T-helper 2 cell (primary cell): ENCODE data around the gene CCDC187.
"Not testable (repeated sequence)": the region's sequence is repeated elsewhere in the genome, so short reads cannot be mapped to it uniquely, and the experiment has no call there.

Experiments used
- DNase-seq, 5 experiments: peaks; one replicate each; pipeline versions ENCODE4 v3.0.0 to v3.0.0-alpha.2; 2012 to 2022
- total RNA-seq, 2 donors: gene quantifications; one replicate each; lab custom pipeline; 2026; lab: John Stamatoyannopoulos, UW

CCDC187 gene
- 0 to 0.31 reads per million in 2 donors for total RNA-seq

- no peak for DNase-seq
Measured at GRCh38 chr9:136303825-136304416, at the start of gene CCDC187. CCDC187 (minus strand) TSS chr9:136304094; CDS start chr9:136303830, 264 bp downstream.

- no peak for DNase-seq
Measured at GRCh38 chr9:136353088-136353487, 49.2 kb upstream of the CCDC187 start.

DNA sequence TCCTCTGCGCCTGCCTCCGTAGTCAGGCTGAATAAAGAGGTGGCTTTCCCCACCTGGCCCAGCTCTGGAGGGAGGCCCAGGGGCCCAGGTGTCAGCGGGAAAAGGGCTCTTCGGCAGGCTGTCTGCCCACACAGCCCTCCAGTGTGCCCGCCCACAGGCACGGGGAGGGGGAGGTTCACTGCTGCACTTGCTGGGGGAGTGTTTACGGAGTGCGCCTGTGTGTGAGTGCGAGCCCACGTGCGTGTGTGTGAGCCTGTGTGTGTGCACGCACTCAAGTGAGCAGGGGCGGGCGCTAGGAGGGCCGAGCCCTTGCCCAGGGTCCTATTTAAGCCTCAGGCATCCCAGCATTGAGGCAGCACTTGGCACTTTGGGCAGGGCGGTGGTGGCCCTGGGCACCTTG lies 48.8 kb upstream of the CCDC187 start:
- no peak for DNase-seq

- DNase-seq: not testable (repeated sequence)
Measured at GRCh38 chr9:136351868-136352267, 48.0 kb upstream of the CCDC187 start.

DNA sequence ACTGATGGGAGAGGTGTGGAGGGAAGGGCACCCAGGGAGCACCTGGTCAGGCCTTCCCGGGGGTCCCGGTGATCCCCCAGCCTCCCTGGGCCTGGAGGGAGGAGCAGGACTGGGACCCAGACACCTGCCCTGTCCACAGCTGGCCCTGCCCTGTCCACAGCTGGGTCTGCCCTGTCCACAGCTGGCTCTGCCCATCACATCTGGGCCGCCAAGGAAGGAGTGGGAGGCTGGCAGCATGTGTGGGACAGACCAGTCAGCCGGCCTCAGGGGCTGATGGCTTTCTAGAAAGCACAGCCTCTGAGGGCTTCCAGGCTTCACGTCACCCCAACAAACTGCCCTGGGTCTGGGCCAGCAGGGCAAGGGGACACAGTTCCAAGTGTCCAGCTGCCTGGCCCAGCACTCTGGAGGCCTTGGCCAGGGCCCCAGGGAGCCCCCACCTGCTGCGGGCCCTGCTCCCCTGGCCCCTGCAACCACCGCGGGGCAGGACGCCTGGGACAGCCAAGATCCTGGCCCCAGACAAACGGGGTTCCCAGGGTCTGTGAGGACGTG lies 47.4 kb upstream of the CCDC187 start:
- no peak for DNase-seq

DNA sequence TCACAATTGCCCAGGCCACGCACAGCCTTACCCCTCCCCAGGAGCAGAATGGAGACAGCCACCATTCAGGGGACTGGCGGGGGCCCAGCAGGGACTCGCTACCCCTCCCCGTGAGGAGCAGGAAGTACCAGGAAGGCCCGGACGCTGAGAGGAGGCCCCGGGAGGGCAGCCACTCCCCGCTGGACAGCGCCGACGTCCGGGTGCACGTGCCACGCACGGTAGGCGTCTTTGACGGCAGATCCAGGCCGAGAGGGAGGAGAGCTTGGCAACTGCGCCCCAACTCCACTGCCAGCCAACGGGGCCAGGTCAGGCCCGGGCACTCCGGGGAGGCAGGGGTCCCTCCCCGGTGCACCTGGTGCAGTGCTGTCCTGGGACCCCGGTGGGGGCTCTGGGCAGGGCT lies 45.7 kb upstream of the CCDC187 start:
- no peak for DNase-seq

DNA sequence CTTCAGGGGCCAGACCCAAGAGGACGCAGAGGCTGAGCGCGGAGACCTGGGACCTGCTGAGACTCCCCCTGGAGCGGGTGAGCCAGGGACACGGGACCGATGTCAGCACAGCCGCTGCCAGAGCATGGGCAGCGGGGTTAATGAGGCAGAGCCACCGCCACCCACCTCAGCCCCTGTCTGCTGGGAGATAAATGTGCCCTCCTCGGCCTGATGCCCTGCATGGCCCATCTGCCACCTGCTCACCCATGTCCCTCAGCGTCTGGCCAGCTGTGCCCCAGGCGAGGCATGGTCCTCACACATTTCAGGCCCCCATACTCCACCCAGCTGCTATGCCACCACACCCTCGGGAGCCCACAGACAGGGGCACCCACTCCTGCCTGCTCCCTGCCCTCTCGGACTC lies 44.8 kb upstream of the CCDC187 start:
- DNase-seq: no peak

GRCh38 chr9:136347472-136348256 lies 43.8 kb upstream of the CCDC187 start:
- no peak for DNase-seq

GRCh38 chr9:136346927-136347465 lies 43.1 kb upstream of the CCDC187 start:
- no peak for DNase-seq

GRCh38 chr9:136346157-136346481 lies 42.2 kb upstream of the CCDC187 start:
- no peak for DNase-seq

GRCh38 chr9:136345281-136346156 lies 41.6 kb upstream of the CCDC187 start:
- DNase-seq: no peak

- no peak for DNase-seq
Measured at GRCh38 chr9:136344544-136345280, 40.8 kb upstream of the CCDC187 start.

DNA sequence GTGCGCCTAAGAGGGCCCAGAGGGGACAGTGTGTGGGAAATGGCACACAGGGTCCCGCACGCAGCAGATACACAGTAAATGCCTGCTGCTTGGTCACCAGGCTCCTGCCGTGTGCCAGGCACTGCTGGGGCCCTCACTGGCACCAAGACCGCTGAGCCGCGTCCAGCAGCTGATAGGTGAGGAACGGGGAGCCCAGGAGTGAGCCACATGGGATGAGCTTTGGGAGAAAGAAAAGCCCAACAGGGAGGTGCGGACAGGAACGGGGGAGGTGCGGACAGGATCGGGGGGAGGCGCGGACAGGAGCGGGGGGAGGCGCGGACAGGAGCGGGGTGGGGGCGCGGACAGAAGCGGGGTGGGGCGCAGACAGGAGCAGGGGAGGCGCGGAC lies 40.0 kb upstream of the CCDC187 start:
- no peak for DNase-seq

DNA sequence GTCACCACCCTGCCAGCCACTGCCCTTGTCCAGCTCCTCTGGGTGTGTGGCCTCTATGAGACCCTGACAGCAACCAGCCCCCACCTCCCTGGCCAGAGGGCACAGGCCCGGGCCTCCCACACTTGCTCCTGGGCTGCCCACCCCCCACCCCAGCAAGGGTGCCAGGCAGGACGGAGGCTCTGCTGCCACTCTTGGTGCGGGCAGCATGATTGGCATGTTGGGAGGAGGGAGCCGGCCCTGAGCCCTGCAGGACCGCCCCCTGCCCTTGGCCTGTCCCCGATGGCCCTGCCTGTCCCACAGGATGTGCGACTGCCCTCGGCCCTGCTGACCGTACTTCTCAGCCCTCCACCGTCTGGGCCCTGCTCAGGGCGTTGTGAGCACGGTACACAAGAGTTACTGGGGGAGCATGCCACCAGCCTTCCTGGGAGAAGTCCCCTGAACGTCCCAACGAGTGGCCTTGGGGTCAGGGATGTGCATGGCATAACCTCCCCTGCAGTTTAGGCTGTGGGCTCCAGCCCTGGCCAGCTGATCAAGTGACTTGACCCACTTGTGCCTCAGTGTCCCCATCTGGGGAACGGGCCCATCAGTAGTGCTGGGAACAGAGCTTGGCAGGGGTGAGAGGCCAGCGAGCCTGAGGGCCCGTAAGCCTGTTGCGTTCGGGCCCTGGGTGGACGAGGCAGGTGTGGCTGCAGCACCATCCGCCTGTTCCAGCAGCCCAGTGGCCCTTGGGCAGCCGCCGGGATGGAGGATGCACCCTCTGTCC lies 39.4 kb upstream of the CCDC187 start:
- DNase-seq: no peak

DNA sequence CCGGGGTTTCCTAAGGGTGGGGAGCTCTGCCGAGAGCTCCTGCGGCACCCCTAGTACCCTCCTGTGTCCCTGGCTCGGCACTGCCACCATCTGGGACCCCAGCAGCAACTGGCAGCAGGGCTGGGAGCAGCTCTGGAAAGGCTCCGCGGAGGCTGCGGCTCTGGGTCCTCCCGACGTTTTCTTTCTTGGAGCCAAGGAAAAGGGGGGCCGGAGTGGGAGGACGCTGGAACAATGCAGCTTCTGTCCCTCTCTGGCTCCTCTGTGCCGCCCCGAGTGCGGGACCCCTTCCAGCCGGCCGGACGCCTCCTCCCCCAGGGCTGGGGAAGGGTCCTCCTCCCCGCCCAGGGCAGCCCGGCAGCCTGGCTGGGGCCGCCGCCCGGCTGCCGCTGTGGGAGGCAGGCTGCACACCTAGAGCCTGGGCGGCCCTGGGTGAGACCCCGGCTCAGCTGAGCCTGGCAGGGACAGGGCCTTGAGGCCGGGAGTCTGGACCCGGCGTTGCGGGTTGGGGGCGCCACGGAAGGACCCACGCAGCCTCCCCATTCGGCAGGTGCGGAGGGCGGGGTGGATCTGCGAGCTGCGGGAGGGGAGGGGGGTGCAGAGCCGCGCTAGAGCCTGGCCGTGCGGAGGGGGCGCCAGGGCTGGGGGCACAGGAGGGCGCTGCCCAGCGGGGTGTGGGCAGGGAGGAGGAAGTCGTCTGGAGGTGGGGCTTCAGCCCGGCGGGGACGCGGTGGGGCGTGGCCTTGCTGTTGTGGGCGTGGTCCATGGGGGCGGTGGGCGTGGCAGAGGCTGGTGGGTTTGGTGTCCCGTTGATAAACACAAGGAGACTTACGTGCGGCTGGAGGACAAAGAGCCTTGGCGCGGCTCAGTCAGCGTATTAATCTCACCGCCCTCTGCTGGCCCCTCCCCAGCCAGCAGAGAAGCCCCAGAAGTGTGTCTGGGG lies 38.6 kb upstream of the CCDC187 start:
- peak in 4 of 5 experiments; percentile 19 to 68 (median 46) for DNase-seq

DNA sequence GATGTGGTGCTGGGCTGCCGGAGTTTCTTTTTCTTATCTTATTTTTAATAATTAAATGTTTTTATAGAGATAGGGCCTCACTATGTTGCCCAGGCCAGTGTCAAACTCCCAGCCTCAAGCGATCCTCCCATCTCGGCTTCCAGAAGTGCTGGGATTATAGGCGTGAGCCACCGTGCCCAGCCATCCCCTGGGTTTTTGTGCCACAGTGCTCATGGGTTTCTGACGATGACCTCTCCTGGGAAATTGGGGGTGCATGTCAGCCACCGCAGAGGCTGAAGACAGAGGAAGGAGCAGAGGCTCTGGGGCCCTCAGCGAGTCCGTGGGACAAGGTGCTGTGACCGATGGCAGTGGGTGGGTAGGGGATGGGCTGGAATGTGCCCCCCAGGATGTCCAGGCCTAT lies 37.9 kb upstream of the CCDC187 start:
- no peak for DNase-seq

- no peak for DNase-seq
Measured at GRCh38 chr9:136341042-136341655, 37.3 kb upstream of the CCDC187 start.

- no peak for DNase-seq
Measured at GRCh38 chr9:136340356-136341041, 36.6 kb upstream of the CCDC187 start.

DNA sequence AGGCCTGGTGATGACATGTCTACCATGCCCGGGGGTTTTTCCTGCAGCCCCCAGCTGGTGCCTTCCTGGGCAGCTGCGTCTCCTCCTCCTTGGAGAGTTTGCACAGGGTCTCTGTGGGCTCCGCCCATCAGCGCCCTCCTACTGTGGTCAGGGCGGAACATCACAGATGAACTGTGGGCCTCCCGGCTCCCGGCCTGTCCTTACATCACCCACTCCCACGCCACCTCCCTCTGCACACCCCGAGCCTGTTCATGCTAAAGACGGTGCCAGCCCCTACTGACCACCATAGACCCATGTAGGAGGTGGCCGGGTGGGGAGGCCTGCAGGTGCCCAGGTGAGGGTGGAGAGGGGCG lies 36.0 kb upstream of the CCDC187 start:
- DNase-seq: no peak
